Gastrocnemius medialis (tissue), 4 donors: ENCODE results near the gene RRP12. TPM values are rescaled to one million over a fixed set of nuclear protein-coding genes. Genes with fewer than 3 reads are reported as not detected.

Source experiments
- ATAC-seq, 2 donors: fragments of 150-250 bp; one replicate each; pipeline ENCODE4 v1.9.1; 2016
- DNase-seq, 2 donors: peaks; one replicate each; pipeline ENCODE4 v3.0.0-alpha.2; 2019
- H3K27ac ChIP-seq, 4 donors: fragments of 200-600 bp; sonication (generic); 1 replicate in 1 of 4; 2 replicates in 3 of 4; pipeline ENCODE4 v1.5.1; 2016 to 2018; ENCODE audit warnings: mild to moderate bottlenecking in 2 of 4, moderate library complexity in 1 of 4
- H3K27me3 ChIP-seq, 3 donors: fragments of 200-600 bp; sonication (generic) in 2 of 3; 1 replicate in 1 of 3; 2 replicates in 2 of 3; pipeline versions ENCODE4 v1.5.1 to v1.6.0; 2016 to 2019; ENCODE audit warnings: mild to moderate bottlenecking in 1 of 3, moderate library complexity in 1 of 3
- H3K36me3 ChIP-seq, 2 donors: fragments of 200-600 bp; sonication (generic) in 1 of 2; one replicate each; pipeline ENCODE4 v1.5.1; 2017 to 2018
- H3K4me1 ChIP-seq, 2 donors: fragments of 200-600 bp; sonication (generic) in 1 of 2; one replicate each; pipeline ENCODE4 v1.5.1; 2016 to 2017; ENCODE audit warnings: mild to moderate bottlenecking in 2 of 2
- H3K4me3 ChIP-seq, 4 donors: fragments of 200-600 bp; sonication (generic) in 3 of 4; 1 replicate in 1 of 4; 2 replicates in 3 of 4; pipeline ENCODE4 v1.5.1; 2016 to 2019; ENCODE audit warnings: mild to moderate bottlenecking in 2 of 4
- H3K9me3 ChIP-seq, 3 donors: fragments of 200-600 bp; sonication (generic) in 2 of 3; 1 replicate in 1 of 3; 2 replicates in 2 of 3; pipeline ENCODE4 v1.5.1; 2016 to 2019
- CTCF ChIP-seq, 5 experiments: fragments of 450-650 bp in 3 of 5; fragments of 200-600 bp in 2 of 5; sonication (generic) in 2 of 5; IDR thresholded peaks in 4 of 5; conservative IDR thresholded peaks in 1 of 5; 1 replicate in 4 of 5; 2 replicates in 1 of 5; pipeline ENCODE4 v1.5.1; 2016 to 2019; ENCODE audit warnings: antibody characterized with exemption in 5 of 5, mild to moderate bottlenecking in 3 of 5, moderate library complexity in 3 of 5
- POLR2A ChIP-seq, 2 donors: fragments of 450-650 bp; IDR thresholded peaks; one replicate each; pipeline ENCODE4 v1.6.1; 2017; ENCODE audit warnings: antibody characterized with exemption in 2 of 2, mild to moderate bottlenecking in 2 of 2, moderate library complexity in 2 of 2
- in situ Hi-C, 4 donors: fragments of 200-750 bp; cut with MboI; loops; one replicate each; pipeline versions ENCODE4 v1.15.0 to v1.8.0; 2017; ENCODE audit warnings: low sequenced_read_pairs in 4 of 4
- intact Hi-C: fragments of 100-400 bp; cut with DNase I; formaldehyde crosslinking; loops from one replicate; pipeline ENCODE4 v1.15.1; 2023; ENCODE audit warnings: low total_unique reads
- total RNA-seq, 4 donors: library from RNA; depleted of rRNA; stranded (reverse); fragments of >200 nt; gene quantifications; one replicate each; pipeline versions ENCODE4 v1.1.0 to v1.2.3, GENCODE V29; 2016

Gene RRP12
- total RNA-seq: 10 to 100 TPM; 41.9 to 61.4 (median 49.9) TPM

GRCh38 chr10:97400665-97401454 is at the start of gene RRP12:
TSS of gene RRP12 (minus strand) at chr10:97401340. CDS start at chr10:97401231, 109 bp downstream.
- peak; percentile 79 for TF ChIP-seq POLR2A (IDR thresholded peaks at IDR 0.05)
- no peak for TF ChIP-seq CTCF (IDR thresholded peaks at IDR 0.05 in 4 of 5, conservative IDR thresholded peaks at IDR 0.05 in 1 of 5)
- peak; percentile 97 to 99 for ATAC-seq
- intact Hi-C loops: loop anchor here (2.0 to 5.0 kb wide), 3 partner anchors 26 to 336 kb away; partner anchors contain the start of genes FRAT2, PGAM1 and ZFYVE27

GRCh38 chr10:97450828-97451227 is 49.7 kb upstream of the RRP12 start:
- TF ChIP-seq CTCF (IDR thresholded peaks at IDR 0.05 in 4 of 5, conservative IDR thresholded peaks at IDR 0.05 in 1 of 5): no peak
- TF ChIP-seq POLR2A (IDR thresholded peaks at IDR 0.05): no peak
- DNase-seq (no peak), ATAC-seq (no peak)
- intact Hi-C loops: no loop called here
- peak overlapping the region in 1 of 4 donors; percentile 20 for H3K27ac ChIP-seq
- H3K4me3 ChIP-seq: no peak overlapping the region
- H3K27me3 ChIP-seq: no peaks in the 10 kb centered on the region
- no peaks in the 10 kb centered on the region for H3K9me3 ChIP-seq
- peaks cover 13 to 33% of the 10 kb centered on the region in 2 donors for H3K4me1 ChIP-seq
- in situ Hi-C loops: loop anchor here in 1 of 4 donors (10.0 kb wide), 1 partner anchor 104 kb away; no protein-coding TSS in a partner anchor
- peaks cover 0 to 25% of the 10 kb centered on the region in 2 donors for H3K36me3 ChIP-seq

More at GRCh38 chr10:97400665-97401454, at the start of gene RRP12:
- H3K27me3 ChIP-seq: no peaks in the 10 kb centered on the region
- H3K27ac ChIP-seq: peak within 1 kb of the TSS; percentile 89 to 97 (median 94)
- no peaks in the 10 kb centered on the region for H3K9me3 ChIP-seq
- peaks cover 14 to 15% of the 10 kb centered on the region in 2 donors for H3K4me1 ChIP-seq
- in situ Hi-C loops: no loop called here
- peak within 1 kb of the TSS; percentile 72 to 97 (median 94) for H3K4me3 ChIP-seq
- peak; percentile 87 to 88 for DNase-seq
- H3K36me3 ChIP-seq: peaks cover 0 to 30% of the 10 kb centered on the region in 2 donors

- DNase-seq (peak; percentile 87), ATAC-seq (peak; percentile 100)
- H3K27ac ChIP-seq: peak within 1 kb of the TSS; percentile 69 to 79 (median 72)
- intact Hi-C loops (loop anchor here (1.0 to 2.0 kb wide), 2 partner anchors 20 to 53 kb away; partner anchors contain the start of genes MMS19, PGAM1 and UBTD1), in situ Hi-C loops (no loop called here)
- peaks cover 20 to 40% of the 10 kb centered on the region in 2 donors for H3K4me1 ChIP-seq
- no peaks in the 10 kb centered on the region for H3K27me3 ChIP-seq
- TF ChIP-seq CTCF (IDR thresholded peaks at IDR 0.05 in 4 of 5, conservative IDR thresholded peaks at IDR 0.05 in 1 of 5) (peak in 1 of 5 experiments; percentile 14), POLR2A (IDR thresholded peaks at IDR 0.05) (peak; percentile 50 to 57)
- peak within 1 kb of the TSS; percentile 81 to 98 (median 90) for H3K4me3 ChIP-seq
- no peaks in the 10 kb centered on the region for H3K9me3 ChIP-seq
- H3K36me3 ChIP-seq: peaks cover 0 to 14% of the 10 kb centered on the region in 2 donors
Measured at GRCh38 chr10:97445722-97446639, 44.8 kb upstream of the RRP12 start, which contains the start of the genes EXOSC1 and ZDHHC16. TSS of gene EXOSC1 (minus strand) at chr10:97446006. CDS start at chr10:97445985, 21 bp downstream. TSS of gene ZDHHC16 (plus strand) at chr10:97446175. CDS start at chr10:97451676, 5,501 bp downstream.

- Histone ChIP-seq H3K4me3 (peak overlapping the region; percentile 81 to 98 (median 90)), H3K27me3 (no peaks in the 10 kb centered on the region), H3K4me1 (peaks cover 15 to 33% of the 10 kb centered on the region in 2 donors), H3K36me3 (peaks cover 0 to 19% of the 10 kb centered on the region in 2 donors), H3K27ac (peak overlapping the region; percentile 69 to 79 (median 72)), H3K9me3 (no peaks in the 10 kb centered on the region)
- TF ChIP-seq POLR2A (IDR thresholded peaks at IDR 0.05) (no peak), CTCF (IDR thresholded peaks at IDR 0.05 in 4 of 5, conservative IDR thresholded peaks at IDR 0.05 in 1 of 5) (no peak)
- intact Hi-C loops: no loop called here
- DNase-seq: no peak
- no peak for ATAC-seq
- in situ Hi-C loops: no loop called here
Measured at GRCh38 chr10:97445357-97445721, 44.2 kb upstream of the RRP12 start.
